Thoracic aorta (tissue), 2 donors: ENCODE measurements around the gene HPCAL1. TPM values are rescaled to one million over a fixed set of nuclear protein-coding genes. Genes with fewer than 3 reads are reported as not detected.

Source experiments
- ATAC-seq: fragments of 150-250 bp; one replicate; pipeline ENCODE4 v1.8.0; 2017; ENCODE audit warnings: low read depth; ENCODE audit not compliant: insufficient number of reproducible peaks, low FRiP score
- DNase-seq: peaks from one replicate; pipeline ENCODE4 v3.0.0-alpha.2; 2020; ENCODE audit warnings: low spot score
- H3K27ac ChIP-seq, 2 donors: fragments of 200-600 bp; sonication (generic); 1 replicate in 1 of 2; 2 replicates in 1 of 2; pipeline ENCODE4 v1.5.1; 2016; ENCODE audit warnings: mild to moderate bottlenecking in 2 of 2, moderate library complexity in 2 of 2
- H3K27me3 ChIP-seq: fragments of 200-600 bp; sonication (generic); replicated peaks from 2 replicates; pipeline ENCODE4 v1.6.0; 2016; ENCODE audit warnings: mild to moderate bottlenecking; ENCODE audit not compliant: insufficient read depth
- H3K36me3 ChIP-seq: fragments of 200-600 bp; sonication (generic); one replicate; pipeline ENCODE4 v1.5.1; 2016
- H3K4me1 ChIP-seq, 2 donors: fragments of 200-600 bp; sonication (generic); 1 replicate in 1 of 2; 2 replicates in 1 of 2; pipeline versions ENCODE4 v1.5.1 to v1.6.0; 2016; ENCODE audit warnings: low read depth in 2 of 2, mild to moderate bottlenecking in 1 of 2; ENCODE audit not compliant: control insufficient read depth in 1 of 2
- H3K4me3 ChIP-seq: fragments of 200-600 bp; sonication (generic); 2 replicates; pipeline ENCODE4 v1.5.1; 2016; ENCODE audit warnings: mild to moderate bottlenecking
- H3K9me3 ChIP-seq: fragments of 200-600 bp; sonication (generic); 2 replicates; pipeline ENCODE4 v1.5.1; 2016
- total RNA-seq, 2 donors: library from RNA; depleted of rRNA; stranded (reverse); fragments of >200 nt; gene quantifications; one replicate each; pipeline versions ENCODE4 v1.1.0 to v1.2.3, GENCODE V29; 2016
- TF ChIP-seq, protein P1 (sequence below): fragments of 200-600 bp; sonication (generic); IDR thresholded peaks from one replicate; pipeline ENCODE4 v1.5.1; 2019; ENCODE audit warnings: antibody characterized with exemption

HPCAL1 gene
- total RNA-seq, 2 donors from 2014 or later = 34.6 to 50.2 TPM

DNA sequence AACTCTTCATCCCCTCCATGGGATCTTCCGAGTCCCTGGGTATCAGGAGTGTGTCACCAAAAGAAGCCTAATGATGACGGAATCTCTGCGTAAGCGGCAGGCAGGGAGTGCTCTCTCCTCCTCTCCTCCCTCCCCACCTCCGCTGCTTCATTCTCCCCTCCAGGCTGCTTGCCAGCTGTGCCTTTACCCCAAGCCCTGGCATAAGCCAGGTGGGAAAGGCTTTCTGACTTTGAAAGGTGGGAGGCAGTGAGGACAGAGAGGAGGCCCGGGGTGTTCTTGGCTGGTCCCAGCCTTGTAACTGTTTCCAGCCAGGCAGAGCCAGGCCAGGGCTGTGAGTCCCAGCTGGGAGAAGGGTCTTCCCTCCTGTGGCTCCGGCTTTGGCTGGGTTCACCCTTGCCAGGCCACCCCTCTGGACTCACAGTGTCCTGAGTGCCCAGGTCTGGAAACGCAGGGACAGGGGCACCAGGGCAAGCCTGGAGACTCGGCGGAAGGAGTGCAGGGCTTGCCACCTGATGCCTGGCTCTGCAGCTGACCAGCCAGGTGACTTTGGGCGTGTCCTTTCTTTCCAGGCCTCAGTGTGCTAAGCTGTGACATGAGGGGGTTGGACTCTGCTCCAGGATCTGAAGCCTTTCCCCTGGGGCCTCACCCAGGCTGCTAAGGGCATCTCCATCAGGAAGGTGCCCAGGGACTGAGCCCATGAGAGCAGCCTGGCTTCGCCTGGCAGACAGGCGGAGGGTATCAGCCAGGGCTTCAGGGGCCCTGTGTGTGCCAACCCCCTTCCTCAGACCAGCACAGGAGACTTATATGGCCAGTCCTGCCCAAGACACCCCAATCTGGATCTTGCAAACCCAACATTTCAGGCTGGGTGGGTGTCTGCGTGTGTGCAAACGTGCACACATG, 32.7 kb upstream of the HPCAL1 start:
- Histone ChIP-seq H3K36me3 (no peaks in the 10 kb centered on the region), H3K4me3 (no peak overlapping the region), H3K27ac (no peak overlapping the region), H3K4me1 (peaks cover 3 to 11% of the 10 kb centered on the region in 2 donors), H3K9me3 (no peaks in the 10 kb centered on the region), H3K27me3 (no peaks in the 10 kb centered on the region)
- ATAC-seq (no peak), DNase-seq (no peak)
- TF ChIP-seq, protein P1, sequence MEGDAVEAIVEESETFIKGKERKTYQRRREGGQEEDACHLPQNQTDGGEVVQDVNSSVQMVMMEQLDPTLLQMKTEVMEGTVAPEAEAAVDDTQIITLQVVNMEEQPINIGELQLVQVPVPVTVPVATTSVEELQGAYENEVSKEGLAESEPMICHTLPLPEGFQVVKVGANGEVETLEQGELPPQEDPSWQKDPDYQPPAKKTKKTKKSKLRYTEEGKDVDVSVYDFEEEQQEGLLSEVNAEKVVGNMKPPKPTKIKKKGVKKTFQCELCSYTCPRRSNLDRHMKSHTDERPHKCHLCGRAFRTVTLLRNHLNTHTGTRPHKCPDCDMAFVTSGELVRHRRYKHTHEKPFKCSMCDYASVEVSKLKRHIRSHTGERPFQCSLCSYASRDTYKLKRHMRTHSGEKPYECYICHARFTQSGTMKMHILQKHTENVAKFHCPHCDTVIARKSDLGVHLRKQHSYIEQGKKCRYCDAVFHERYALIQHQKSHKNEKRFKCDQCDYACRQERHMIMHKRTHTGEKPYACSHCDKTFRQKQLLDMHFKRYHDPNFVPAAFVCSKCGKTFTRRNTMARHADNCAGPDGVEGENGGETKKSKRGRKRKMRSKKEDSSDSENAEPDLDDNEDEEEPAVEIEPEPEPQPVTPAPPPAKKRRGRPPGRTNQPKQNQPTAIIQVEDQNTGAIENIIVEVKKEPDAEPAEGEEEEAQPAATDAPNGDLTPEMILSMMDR = no peak

DNA sequence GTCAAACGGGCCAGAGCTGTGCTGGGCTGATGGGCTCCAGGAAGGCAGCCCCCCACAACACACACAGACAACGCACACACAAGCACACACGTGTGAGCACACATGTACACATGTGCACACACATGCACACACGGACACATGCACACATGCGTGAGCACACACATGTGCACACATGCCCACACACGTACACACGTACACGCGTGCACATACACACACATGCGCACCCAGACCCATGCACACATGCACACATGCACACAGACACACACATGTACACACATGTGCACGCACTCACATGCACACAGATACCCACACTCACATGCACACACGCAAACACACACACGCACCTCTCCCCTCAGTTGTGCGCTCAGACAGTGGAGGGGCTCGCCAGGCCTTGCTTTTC, 31.2 kb upstream of the HPCAL1 start:
- no peak overlapping the region for H3K4me3 ChIP-seq
- H3K27ac ChIP-seq = no peak overlapping the region
- peaks cover 3 to 11% of the 10 kb centered on the region in 2 donors for H3K4me1 ChIP-seq
- TF ChIP-seq, protein P1 = no peak
- H3K36me3 ChIP-seq = no peaks in the 10 kb centered on the region
- ATAC-seq = no peak
- H3K27me3 ChIP-seq = no peaks in the 10 kb centered on the region
- DNase-seq = no peak
- H3K9me3 ChIP-seq = no peaks in the 10 kb centered on the region

DNA sequence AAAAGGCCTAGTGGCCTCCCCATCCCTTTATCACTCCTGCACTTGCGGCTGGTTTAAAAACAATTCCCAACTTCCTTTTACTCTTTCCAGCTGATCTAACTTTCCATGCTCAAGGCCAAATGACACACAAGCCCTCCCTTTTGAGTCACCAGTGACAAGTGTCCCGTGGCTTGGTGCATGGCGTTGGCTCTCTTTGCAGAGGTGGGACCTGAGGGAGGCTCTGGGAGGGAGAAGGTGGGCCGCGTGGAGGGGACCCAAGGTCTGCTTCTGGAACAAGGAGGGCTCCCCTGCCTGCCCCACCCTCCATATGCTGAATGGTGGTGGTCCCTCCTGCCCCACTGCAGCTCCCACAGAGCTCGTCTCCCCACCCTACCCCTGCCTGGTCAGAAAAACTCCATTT, 30.8 kb upstream of the HPCAL1 start:
- TF ChIP-seq, protein P1 = no peak
- no peak for ATAC-seq

DNA sequence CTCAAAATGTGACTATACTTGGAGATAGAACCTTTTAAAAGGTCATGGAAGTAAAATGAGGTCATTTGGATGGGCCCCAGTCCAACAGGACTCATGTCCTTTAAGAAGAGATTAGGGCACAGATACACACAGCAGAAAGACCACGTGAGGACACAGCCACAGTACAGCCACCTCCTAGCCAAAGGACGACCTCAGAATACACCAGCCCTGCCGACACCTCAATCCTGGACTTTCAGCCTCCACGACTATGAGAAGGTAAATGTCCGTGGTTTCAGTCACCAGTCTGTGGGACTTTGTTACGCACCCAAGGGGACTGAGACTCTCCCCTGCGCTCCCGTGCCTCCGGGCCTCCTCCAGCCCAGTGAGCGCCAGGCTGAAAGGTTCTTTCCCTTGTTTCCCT, 30.2 kb upstream of the HPCAL1 start:
- H3K27me3 ChIP-seq = no peaks in the 10 kb centered on the region
- TF ChIP-seq, protein P1 = no peak
- H3K4me3 ChIP-seq = no peak overlapping the region
- no peaks in the 10 kb centered on the region for H3K9me3 ChIP-seq
- no peaks in the 10 kb centered on the region for H3K36me3 ChIP-seq
- H3K27ac ChIP-seq = no peak overlapping the region
- ATAC-seq (no peak), DNase-seq (no peak)
- peaks cover 6 to 11% of the 10 kb centered on the region in 2 donors for H3K4me1 ChIP-seq

More for the DNA sequence above, 30.8 kb upstream of the HPCAL1 start:
- Histone ChIP-seq H3K4me1 (peaks cover 3 to 11% of the 10 kb centered on the region in 2 donors), H3K9me3 (no peaks in the 10 kb centered on the region), H3K4me3 (no peak overlapping the region), H3K27ac (no peak overlapping the region), H3K36me3 (no peaks in the 10 kb centered on the region), H3K27me3 (no peaks in the 10 kb centered on the region)
- no peak for DNase-seq

DNA sequence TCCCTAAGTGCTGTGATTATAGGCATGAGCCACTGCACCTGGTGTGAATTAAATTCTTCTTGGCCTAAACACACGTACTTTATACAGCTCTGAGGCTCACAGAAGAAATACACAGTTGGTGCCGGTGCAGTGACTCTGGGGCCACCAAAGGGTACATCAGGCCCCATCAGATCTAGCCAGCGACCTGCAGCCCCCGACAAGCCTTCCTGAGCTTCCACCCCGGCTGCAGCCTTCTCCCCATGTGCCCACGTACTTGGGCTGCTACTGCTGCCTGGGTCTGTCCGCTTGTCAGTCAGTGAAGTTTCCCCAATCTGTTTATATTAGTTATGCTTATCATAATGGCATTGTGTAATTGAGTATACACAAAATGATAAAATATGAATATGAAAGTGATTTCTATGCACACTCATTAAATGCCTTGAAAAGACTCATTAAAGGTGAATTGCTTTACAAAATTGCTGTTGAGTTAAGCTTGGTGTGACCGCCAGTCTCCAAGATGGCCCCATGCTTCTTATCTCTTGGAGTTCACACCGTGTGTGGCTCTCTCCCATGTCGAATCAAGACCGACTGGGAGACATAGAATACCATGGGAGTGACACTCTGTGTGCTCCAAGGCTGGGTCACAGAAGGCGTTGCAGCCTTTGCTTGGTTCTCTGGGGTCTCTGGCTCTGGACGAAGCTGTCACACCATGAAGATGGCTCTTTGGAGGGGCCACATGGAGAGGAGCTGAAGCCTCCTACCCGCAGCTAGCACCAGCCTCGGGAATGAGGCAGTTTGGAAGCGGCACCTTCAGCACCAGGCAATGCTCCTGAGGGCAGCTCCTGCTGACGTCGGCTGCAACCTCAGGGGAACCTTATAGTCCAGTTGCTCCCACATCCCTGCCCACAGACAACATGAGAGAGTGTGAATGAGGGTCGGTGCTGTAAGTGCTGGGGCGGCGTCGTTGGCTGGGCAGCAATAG, 29.2 kb upstream of the HPCAL1 start:
- TF ChIP-seq, protein P1 = no peak
- DNase-seq (no peak), ATAC-seq (no peak)
- no peaks in the 10 kb centered on the region for H3K27me3 ChIP-seq
- H3K4me3 ChIP-seq = no peak overlapping the region
- H3K27ac ChIP-seq = no peak overlapping the region
- no peaks in the 10 kb centered on the region for H3K36me3 ChIP-seq
- H3K4me1 ChIP-seq = peaks cover 14 to 19% of the 10 kb centered on the region in 2 donors
- no peaks in the 10 kb centered on the region for H3K9me3 ChIP-seq
